ENCODE data around the gene MEX3D.

The MEX3D gene

DNA sequence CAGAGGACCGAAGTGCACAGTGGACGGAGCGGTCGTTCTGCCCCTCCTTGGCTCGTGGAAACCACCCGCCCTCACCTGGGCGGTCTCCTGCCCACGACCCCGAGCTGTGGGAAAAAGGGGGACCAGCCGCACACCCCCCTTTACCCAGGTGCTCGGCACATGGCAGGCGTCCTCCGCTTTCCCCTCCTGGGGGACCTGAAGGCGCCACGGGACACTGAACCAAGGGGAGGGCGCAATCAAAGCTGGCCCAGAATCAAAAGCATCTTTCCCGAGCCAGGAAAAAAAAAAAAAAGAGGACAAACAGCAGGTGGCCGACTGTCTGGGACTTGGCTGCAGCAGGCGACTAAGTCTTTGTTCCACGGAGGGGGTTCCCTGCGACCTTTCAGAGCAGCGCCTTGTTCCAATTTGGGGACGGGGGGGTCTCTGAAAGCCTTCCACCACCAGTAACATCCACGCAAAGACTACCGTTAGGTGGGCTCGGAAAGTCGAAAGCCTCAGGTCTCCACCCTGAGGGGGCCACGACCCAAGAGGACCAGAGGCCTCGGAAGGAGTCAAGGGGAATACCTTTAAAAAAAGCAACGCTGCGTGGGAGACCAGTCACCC, 23.4 kb upstream of the MEX3D start (continued):
- TF ChIP-seq, protein P1, sequence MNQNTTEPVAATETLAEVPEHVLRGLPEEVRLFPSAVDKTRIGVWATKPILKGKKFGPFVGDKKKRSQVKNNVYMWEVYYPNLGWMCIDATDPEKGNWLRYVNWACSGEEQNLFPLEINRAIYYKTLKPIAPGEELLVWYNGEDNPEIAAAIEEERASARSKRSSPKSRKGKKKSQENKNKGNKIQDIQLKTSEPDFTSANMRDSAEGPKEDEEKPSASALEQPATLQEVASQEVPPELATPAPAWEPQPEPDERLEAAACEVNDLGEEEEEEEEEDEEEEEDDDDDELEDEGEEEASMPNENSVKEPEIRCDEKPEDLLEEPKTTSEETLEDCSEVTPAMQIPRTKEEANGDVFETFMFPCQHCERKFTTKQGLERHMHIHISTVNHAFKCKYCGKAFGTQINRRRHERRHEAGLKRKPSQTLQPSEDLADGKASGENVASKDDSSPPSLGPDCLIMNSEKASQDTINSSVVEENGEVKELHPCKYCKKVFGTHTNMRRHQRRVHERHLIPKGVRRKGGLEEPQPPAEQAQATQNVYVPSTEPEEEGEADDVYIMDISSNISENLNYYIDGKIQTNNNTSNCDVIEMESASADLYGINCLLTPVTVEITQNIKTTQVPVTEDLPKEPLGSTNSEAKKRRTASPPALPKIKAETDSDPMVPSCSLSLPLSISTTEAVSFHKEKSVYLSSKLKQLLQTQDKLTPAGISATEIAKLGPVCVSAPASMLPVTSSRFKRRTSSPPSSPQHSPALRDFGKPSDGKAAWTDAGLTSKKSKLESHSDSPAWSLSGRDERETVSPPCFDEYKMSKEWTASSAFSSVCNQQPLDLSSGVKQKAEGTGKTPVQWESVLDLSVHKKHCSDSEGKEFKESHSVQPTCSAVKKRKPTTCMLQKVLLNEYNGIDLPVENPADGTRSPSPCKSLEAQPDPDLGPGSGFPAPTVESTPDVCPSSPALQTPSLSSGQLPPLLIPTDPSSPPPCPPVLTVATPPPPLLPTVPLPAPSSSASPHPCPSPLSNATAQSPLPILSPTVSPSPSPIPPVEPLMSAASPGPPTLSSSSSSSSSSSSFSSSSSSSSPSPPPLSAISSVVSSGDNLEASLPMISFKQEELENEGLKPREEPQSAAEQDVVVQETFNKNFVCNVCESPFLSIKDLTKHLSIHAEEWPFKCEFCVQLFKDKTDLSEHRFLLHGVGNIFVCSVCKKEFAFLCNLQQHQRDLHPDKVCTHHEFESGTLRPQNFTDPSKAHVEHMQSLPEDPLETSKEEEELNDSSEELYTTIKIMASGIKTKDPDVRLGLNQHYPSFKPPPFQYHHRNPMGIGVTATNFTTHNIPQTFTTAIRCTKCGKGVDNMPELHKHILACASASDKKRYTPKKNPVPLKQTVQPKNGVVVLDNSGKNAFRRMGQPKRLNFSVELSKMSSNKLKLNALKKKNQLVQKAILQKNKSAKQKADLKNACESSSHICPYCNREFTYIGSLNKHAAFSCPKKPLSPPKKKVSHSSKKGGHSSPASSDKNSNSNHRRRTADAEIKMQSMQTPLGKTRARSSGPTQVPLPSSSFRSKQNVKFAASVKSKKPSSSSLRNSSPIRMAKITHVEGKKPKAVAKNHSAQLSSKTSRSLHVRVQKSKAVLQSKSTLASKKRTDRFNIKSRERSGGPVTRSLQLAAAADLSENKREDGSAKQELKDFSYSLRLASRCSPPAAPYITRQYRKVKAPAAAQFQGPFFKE (tag by site-specific recombination; IDR thresholded peaks at IDR 0.05; ENCODE audit: borderline replicate concordance) = no peak
- TF ChIP-seq GLIS1 (tag by site-specific recombination; IDR thresholded peaks at IDR 0.05) (peak; percentile 60), SP7 (tag by site-specific recombination; IDR thresholded peaks at IDR 0.05) (no peak), GLI2 (tag by site-specific recombination; IDR thresholded peaks at IDR 0.05; ENCODE audit: borderline replicate concordance, low read depth) (no peak), ZNF37A (tag by site-specific recombination; IDR thresholded peaks at IDR 0.05) (no peak), ZNF341 (tag by site-specific recombination; IDR thresholded peaks at IDR 0.05; ENCODE audit: low read depth) (no peak), ZNF626 (tag by site-specific recombination; IDR thresholded peaks at IDR 0.05) (no peak), ZNF138 (tag by site-specific recombination; IDR thresholded peaks at IDR 0.05; ENCODE audit: borderline replicate concordance) (no peak), ZNF404 (tag by site-specific recombination; IDR thresholded peaks at IDR 0.05) (no peak), GLIS2 (tag by site-specific recombination; IDR thresholded peaks at IDR 0.05) (no peak), IKZF3 (tag by site-specific recombination; IDR thresholded peaks at IDR 0.05) (no peak), ZNF664 (tag by site-specific recombination; IDR thresholded peaks at IDR 0.05) (no peak), ZIC2 (tag by site-specific recombination; IDR thresholded peaks at IDR 0.05) (peak; percentile 82), KLF9 (tag by site-specific recombination; IDR thresholded peaks at IDR 0.05; ENCODE audit: low read depth) (0 out of 2 replicates have a peak, but pooled peaks have one; percentile 0), TRIM28 (IDR thresholded peaks at IDR 0.05; ENCODE audit: borderline replicate concordance, low read length) (no peak), ZNF48 (tag by site-specific recombination; IDR thresholded peaks at IDR 0.05) (no peak)
- TF ChIP-seq, protein P2, sequence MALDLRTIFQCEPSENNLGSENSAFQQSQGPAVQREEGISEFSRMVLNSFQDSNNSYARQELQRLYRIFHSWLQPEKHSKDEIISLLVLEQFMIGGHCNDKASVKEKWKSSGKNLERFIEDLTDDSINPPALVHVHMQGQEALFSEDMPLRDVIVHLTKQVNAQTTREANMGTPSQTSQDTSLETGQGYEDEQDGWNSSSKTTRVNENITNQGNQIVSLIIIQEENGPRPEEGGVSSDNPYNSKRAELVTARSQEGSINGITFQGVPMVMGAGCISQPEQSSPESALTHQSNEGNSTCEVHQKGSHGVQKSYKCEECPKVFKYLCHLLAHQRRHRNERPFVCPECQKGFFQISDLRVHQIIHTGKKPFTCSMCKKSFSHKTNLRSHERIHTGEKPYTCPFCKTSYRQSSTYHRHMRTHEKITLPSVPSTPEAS (tag by site-specific recombination; IDR thresholded peaks at IDR 0.05) = no peak
- TF ChIP-seq, protein P3, sequence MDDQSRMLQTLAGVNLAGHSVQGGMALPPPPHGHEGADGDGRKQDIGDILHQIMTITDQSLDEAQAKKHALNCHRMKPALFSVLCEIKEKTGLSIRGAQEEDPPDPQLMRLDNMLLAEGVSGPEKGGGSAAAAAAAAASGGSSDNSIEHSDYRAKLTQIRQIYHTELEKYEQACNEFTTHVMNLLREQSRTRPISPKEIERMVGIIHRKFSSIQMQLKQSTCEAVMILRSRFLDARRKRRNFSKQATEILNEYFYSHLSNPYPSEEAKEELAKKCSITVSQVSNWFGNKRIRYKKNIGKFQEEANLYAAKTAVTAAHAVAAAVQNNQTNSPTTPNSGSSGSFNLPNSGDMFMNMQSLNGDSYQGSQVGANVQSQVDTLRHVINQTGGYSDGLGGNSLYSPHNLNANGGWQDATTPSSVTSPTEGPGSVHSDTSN (CRISPR knock-in tag; IDR thresholded peaks at IDR 0.05) = no peak
- TF ChIP-seq, protein P4, sequence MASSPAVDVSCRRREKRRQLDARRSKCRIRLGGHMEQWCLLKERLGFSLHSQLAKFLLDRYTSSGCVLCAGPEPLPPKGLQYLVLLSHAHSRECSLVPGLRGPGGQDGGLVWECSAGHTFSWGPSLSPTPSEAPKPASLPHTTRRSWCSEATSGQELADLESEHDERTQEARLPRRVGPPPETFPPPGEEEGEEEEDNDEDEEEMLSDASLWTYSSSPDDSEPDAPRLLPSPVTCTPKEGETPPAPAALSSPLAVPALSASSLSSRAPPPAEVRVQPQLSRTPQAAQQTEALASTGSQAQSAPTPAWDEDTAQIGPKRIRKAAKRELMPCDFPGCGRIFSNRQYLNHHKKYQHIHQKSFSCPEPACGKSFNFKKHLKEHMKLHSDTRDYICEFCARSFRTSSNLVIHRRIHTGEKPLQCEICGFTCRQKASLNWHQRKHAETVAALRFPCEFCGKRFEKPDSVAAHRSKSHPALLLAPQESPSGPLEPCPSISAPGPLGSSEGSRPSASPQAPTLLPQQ (tag by site-specific recombination; IDR thresholded peaks at IDR 0.05) = no peak
